NCI-H1417 treated with DMSO at 0.1 percent for 48 hours (cell line): Measurements from ENCODE around the gene CDK1.
"Not testable (repeated sequence)": the region's sequence is repeated elsewhere in the genome, so short reads cannot be mapped to it uniquely, and the experiment has no call there.

Experiments
- DNase-seq: peaks from one replicate; lab custom pipeline; 2025; lab: John Stamatoyannopoulos, UW

Gene CDK1

GRCh38 chr10:60816628-60817397 lies 38.5 kb downstream of the CDK1 start:
- DNase-seq = no peak

GRCh38 chr10:60817398-60817805 lies 39.1 kb downstream of the CDK1 start:
- DNase-seq = no peak

DNA sequence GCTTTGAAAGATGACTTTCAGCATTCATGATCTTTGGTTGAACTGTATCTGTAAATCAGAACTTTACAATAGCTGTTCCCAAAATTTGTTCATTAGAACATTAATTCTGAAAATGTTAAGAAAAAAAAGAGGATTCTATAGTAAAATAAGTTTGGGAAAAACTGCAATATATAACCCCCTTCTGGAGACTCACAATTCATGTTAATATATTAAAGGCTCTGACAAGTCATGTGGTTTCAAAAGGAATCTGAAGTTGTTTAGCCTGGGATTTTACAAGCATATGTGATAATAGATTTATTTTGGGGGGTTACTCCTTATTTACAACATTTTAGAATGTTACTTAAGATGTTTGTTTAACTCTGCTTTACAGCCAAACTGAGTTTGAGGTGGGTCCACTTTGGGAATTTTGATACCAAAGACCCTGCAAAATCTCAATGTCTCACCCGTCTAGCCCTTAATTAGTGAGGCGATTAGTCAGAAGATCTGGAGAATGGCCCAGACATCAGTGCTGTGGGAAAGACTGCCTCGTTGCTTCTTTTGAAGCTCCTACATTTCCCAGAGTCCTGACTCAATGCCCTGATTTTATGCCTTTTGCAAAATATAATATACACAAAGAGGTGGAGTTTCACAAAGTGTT lies 40.0 kb downstream of the CDK1 start:
- no peak for DNase-seq

- no peak for DNase-seq
Measured at GRCh38 chr10:60819271-60819670, 41.0 kb downstream of the CDK1 start.

DNA sequence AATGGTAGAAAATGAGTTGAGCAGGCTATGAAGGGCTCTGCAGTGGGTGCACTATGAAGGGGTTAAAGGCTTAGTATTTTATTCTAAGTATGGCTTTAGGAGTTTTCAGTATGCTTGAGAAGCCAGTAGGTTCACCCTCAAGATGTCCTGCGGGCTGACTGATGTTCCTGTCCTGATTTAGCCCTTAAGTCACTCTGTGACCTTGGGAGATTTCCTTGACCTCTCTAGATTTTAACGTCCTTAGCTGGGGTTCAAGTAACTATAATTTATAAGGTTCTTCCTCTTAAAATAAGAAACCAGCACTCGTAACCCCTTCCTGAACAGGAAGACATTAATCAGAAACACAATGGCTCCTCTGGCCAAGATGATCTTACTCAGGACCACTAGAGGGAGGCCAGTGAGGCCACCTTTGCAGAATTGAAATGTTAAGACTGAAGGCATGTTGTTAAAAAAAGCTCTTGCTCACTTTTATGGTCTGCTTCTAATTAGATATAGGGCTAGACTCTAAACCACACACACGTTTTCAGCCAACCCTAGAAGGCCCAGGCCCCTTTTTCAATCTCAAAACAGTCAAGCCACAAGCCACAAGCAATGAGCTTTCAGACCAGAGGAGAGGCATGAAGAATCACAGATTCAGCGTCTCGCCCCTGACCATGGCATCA lies 41.9 kb downstream of the CDK1 start:
- no peak for DNase-seq

- no peak for DNase-seq
Measured at GRCh38 chr10:60821656-60822055, 43.4 kb downstream of the CDK1 start.

DNA sequence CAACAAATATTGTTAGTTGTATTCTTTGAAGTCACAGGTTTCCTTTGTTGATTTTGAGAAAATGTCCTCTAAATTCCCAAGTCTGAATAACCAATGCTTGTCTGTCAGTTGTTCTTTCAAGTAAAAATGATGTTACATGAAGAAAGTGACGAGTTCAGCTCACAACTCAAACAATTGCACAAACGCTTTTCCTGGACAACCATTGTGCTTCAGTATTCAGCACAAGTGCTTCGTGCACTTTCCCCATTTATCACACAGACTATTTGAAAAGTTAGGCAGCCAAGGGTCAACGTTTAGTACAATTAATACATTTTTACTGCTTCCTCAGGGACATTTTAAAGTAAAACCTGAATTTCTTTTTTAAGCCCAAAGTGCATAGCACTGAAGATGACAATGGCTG lies 44.5 kb downstream of the CDK1 start:
- no peak for DNase-seq

DNA sequence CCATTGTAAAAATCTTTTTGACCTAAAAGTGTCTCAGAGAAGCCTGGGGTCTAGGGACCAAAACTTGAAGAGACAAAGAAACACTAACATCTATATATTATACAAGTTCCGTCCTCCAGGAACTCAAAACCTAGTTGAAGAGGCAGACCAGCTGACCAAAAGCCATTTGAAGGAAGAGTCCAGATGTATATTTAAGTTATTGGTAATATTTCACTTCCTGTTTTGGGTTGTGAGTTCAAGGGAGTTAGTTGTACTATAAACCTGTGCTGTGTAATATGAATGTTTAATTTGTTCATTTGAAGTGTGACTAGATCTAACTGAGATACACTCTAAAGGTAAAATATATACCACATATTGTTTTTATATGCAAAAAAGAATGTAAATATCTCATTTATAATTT lies 45.0 kb downstream of the CDK1 start:
- DNase-seq = no peak

GRCh38 chr10:60825520-60825919 lies 47.2 kb downstream of the CDK1 start:
- DNase-seq = no peak

- DNase-seq = no peak
Measured at GRCh38 chr10:60827791-60828488, 49.7 kb downstream of the CDK1 start.

GRCh38 chr10:60828489-60828852 lies 50.2 kb downstream of the CDK1 start:
- DNase-seq = no peak

DNA sequence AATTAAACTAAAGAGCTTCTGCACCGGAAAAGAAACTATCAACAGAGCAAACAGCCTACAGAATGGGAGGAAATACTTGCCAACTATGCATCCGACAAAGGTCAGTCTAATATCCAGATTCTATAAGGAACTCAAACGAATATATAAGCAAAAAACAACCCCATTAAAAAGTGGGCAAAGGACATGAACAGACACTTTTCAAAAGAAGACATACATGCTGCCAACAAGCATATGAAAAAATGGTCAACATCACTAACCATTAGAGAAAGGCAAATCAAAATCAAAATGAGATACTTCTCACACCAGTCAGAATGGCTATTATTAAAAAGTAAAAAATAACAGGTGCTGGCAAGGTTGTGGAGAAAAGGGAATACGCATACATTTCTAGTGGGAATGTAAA lies 53.9 kb downstream of the CDK1 start:
- DNase-seq = not testable (repeated sequence)

DNA sequence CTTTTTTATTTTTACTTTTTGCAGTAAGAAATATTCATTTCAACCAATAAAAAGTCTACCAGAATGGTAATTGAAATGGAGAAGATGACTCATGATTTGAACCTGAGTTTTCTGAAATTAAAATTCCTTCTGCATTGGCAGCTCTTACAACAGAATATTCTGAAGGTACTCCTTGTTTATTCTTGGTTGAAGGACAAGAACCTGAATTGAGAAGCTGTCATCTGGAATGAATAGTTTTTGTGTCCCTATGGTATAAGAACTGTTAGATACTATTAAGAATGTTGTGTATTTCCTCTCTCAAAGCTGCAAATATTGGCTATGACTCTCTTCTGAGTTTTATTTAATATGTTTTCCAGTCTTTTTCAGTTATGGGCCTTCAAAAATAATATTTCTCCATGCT lies 56.1 kb downstream of the CDK1 start:
- no peak for DNase-seq

- DNase-seq = no peak
Measured at GRCh38 chr10:60835049-60835448, 56.8 kb downstream of the CDK1 start.

GRCh38 chr10:60841227-60841626 lies 62.9 kb downstream of the CDK1 start:
- DNase-seq = not testable (repeated sequence)

DNA sequence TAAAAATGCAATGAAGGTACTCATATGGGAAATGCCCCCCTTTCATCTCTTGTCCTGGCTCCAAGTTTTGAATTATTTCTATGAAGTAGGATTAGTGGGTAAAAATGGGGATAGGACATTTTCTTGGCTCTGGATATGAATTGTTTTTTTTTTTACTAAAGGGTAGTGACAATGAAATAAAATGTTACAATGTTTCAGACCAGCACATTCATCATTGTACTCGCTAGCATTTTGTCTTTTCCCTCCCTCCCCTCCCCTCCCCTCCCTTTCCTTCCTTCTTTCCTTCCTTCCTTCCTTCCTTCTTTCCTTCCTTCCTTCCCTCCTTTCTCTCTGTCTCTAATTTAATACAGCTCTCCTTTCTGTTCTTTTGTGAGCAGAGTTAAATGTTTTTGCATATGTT lies 64.4 kb downstream of the CDK1 start:
- DNase-seq = no peak
